HCT116 (cell line): Measurements from ENCODE around the gene ZNF222.

Experiments used
- CTCF ChIP-seq, 3 experiments: fragments of 200-600 bp in 1 of 3; sonication (generic) in 1 of 3; IDR thresholded peaks in 2 of 3; conservative IDR thresholded peaks in 1 of 3; 2 replicates each; pipeline ENCODE4 v1.5.1; 2012 to 2017; ENCODE audit warnings: low read depth in 2 of 3, low read length in 2 of 3, antibody characterized with exemption in 1 of 3, borderline replicate concordance in 1 of 3, control low read depth in 1 of 3, mild to moderate bottlenecking in 1 of 3, mixed read lengths in 1 of 3, mixed run types in 1 of 3, moderate library complexity in 1 of 3; ENCODE audit not compliant: insufficient read depth in 1 of 3
- EGR1 ChIP-seq: IDR thresholded peaks from 2 replicates; pipeline ENCODE4 v1.6.1; 2012; ENCODE audit warnings: low read depth
- ELF1 ChIP-seq: IDR thresholded peaks from 2 replicates; pipeline ENCODE4 v1.6.1; 2012; ENCODE audit warnings: low read depth, borderline replicate concordance
- EZH2phosphoT487 ChIP-seq: fragments of 200-600 bp; IDR thresholded peaks from 2 replicates; pipeline ENCODE4 v1.6.1; 2018; ENCODE audit warnings: antibody characterized with exemption, borderline replicate concordance

GRCh38 chr19:43997631-43998290 lies 27.4 kb upstream of the ZNF222 start:
- TF ChIP-seq CTCF (IDR thresholded peaks at IDR 0.05 in 2 of 3, conservative IDR thresholded peaks at IDR 0.05 in 1 of 3; ENCODE audit: borderline replicate concordance in 1 of 3, insufficient read depth in 1 of 3, low read depth in 2 of 3, low read length in 2 of 3) (no peak), EGR1 (no peak), EZH2phosphoT487 (no peak), ELF1 (no peak)
